GM12801 (cell line): ENCODE measurements around the gene INSIG1.

Experiments
- CTCF ChIP-seq: IDR thresholded peaks from one replicate; pipeline ENCODE4 v1.5.1; 2011; ENCODE audit warnings: control low read depth; ENCODE audit not compliant: insufficient read length; ENCODE audit errors: extremely low read depth

The INSIG1 gene

GRCh38 chr7:155337946-155338631 lies 40.4 kb downstream of the INSIG1 start:
- TF ChIP-seq CTCF: no peak

- TF ChIP-seq CTCF: no peak
Observed at GRCh38 chr7:155338632-155339320, 41.1 kb downstream of the INSIG1 start.

GRCh38 chr7:155339474-155339873 lies 41.8 kb downstream of the INSIG1 start:
- TF ChIP-seq CTCF: no peak

- no peak for TF ChIP-seq CTCF
Observed at GRCh38 chr7:155340071-155340531, 42.4 kb downstream of the INSIG1 start.

- TF ChIP-seq CTCF: no peak
Observed at GRCh38 chr7:155340721-155341120, 43.0 kb downstream of the INSIG1 start.

GRCh38 chr7:155341463-155341983 lies 43.8 kb downstream of the INSIG1 start:
- no peak for TF ChIP-seq CTCF

GRCh38 chr7:155342313-155342712 lies 44.6 kb downstream of the INSIG1 start:
- no peak for TF ChIP-seq CTCF
